ENCODE results near the gene RRM1.

DNA sequence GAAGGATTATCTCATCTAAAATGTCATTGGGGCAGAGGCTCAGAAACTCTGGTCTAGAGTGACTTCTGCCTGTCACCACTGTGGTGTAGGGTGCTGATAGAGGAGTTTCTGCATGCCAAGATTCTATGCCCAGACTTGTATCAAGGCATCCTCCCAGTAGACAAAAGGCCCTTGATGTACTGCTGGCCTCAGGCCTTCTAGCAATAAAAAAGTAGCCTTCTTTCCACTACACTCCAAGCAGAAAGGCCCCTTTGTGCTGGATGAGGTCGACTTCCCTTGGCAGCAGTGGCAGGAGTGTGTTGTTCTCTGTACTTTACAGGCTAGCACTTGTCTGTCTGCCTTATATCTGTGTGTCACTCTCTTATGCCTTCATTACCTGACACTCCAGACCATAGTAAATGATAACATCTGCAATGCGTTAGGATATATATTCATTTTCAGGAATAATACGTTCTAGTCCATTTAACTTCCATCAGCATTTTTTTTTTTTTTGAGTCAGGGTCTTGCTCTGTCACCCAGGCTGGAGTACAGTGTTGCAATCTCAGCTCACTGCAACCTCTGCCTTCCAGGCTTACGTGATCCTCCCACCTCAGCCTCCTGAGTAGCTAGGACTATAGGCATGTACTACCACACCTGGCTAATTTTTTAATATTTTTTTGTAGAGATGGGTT, 49.5 kb upstream of the RRM1 start:
- no peak for TF ChIP-seq EZH2 (IDR thresholded peaks at IDR 0.05; ENCODE audit: borderline replicate concordance, low read length)
- TF ChIP-seq, protein P1, sequence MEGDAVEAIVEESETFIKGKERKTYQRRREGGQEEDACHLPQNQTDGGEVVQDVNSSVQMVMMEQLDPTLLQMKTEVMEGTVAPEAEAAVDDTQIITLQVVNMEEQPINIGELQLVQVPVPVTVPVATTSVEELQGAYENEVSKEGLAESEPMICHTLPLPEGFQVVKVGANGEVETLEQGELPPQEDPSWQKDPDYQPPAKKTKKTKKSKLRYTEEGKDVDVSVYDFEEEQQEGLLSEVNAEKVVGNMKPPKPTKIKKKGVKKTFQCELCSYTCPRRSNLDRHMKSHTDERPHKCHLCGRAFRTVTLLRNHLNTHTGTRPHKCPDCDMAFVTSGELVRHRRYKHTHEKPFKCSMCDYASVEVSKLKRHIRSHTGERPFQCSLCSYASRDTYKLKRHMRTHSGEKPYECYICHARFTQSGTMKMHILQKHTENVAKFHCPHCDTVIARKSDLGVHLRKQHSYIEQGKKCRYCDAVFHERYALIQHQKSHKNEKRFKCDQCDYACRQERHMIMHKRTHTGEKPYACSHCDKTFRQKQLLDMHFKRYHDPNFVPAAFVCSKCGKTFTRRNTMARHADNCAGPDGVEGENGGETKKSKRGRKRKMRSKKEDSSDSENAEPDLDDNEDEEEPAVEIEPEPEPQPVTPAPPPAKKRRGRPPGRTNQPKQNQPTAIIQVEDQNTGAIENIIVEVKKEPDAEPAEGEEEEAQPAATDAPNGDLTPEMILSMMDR (IDR thresholded peaks at IDR 0.05; ENCODE audit: low read length): no peak
